Measurements from ENCODE around the gene PHPT1. TPM values are rescaled to one million over a fixed set of nuclear protein-coding genes. Genes with fewer than 3 reads are reported as not detected.

Gene PHPT1
- total RNA-seq, 1 donor from 2014 or later, result 142 TPM

- Mint-ChIP-seq H3K9me3 (ENCODE audit: unreplicated experiment) (no peaks in the 10 kb centered on the region), H3K4me1 (ENCODE audit: unreplicated experiment) (peaks cover 26% of the 10 kb centered on the region), H3K4me3 (ENCODE audit: unreplicated experiment) (peak within 1 kb of the TSS; percentile 78), H3K27me3 (ENCODE audit: unreplicated experiment) (no peaks in the 10 kb centered on the region), H3K36me3 (ENCODE audit: unreplicated experiment) (no peaks in the 10 kb centered on the region), H3K27ac (ENCODE audit: unreplicated experiment) (peak within 1 kb of the TSS; percentile 81)
- peak; percentile 99 for DNase-seq (ENCODE audit: extremely low spot score, unreplicated experiment)
- no peak for TF ChIP-seq CTCF (IDR thresholded peaks at IDR 0.05)
Observed at GRCh38 chr9:136885950-136886578, 36.9 kb downstream of the PHPT1 start, which contains the start of gene TRAF2. TRAF2 (plus strand) TSS chr9:136886516; CDS start chr9:136898741, 12,225 bp downstream.

GRCh38 chr9:136886610-136887597, 37.7 kb downstream of the PHPT1 start:
- H3K36me3 Mint-ChIP-seq (ENCODE audit: unreplicated experiment), result no peaks in the 10 kb centered on the region
- no peak for DNase-seq (ENCODE audit: extremely low spot score, unreplicated experiment)
- H3K4me1 Mint-ChIP-seq (ENCODE audit: unreplicated experiment), result peaks cover 20% of the 10 kb centered on the region
- peak overlapping the region; percentile 81 for H3K27ac Mint-ChIP-seq (ENCODE audit: unreplicated experiment)
- no peak for TF ChIP-seq CTCF (IDR thresholded peaks at IDR 0.05)
- H3K27me3 Mint-ChIP-seq (ENCODE audit: unreplicated experiment), result no peaks in the 10 kb centered on the region
- H3K9me3 Mint-ChIP-seq (ENCODE audit: unreplicated experiment), result no peaks in the 10 kb centered on the region
- H3K4me3 Mint-ChIP-seq (ENCODE audit: unreplicated experiment), result peak overlapping the region; percentile 78

GRCh38 chr9:136888454-136888853, 39.2 kb downstream of the PHPT1 start:
- DNase-seq (ENCODE audit: extremely low spot score, unreplicated experiment), result no peak
- TF ChIP-seq CTCF (IDR thresholded peaks at IDR 0.05), result no peak
- Mint-ChIP-seq H3K36me3 (ENCODE audit: unreplicated experiment) (no peaks in the 10 kb centered on the region), H3K27ac (ENCODE audit: unreplicated experiment) (no peak overlapping the region), H3K4me1 (ENCODE audit: unreplicated experiment) (peaks cover 11% of the 10 kb centered on the region), H3K27me3 (ENCODE audit: unreplicated experiment) (no peaks in the 10 kb centered on the region), H3K9me3 (ENCODE audit: unreplicated experiment) (no peaks in the 10 kb centered on the region), H3K4me3 (ENCODE audit: unreplicated experiment) (no peak overlapping the region)

GRCh38 chr9:136889858-136890257, 40.6 kb downstream of the PHPT1 start:
- H3K27ac Mint-ChIP-seq (ENCODE audit: unreplicated experiment), result no peak overlapping the region
- H3K9me3 Mint-ChIP-seq (ENCODE audit: unreplicated experiment), result no peaks in the 10 kb centered on the region
- no peaks in the 10 kb centered on the region for H3K36me3 Mint-ChIP-seq (ENCODE audit: unreplicated experiment)
- no peaks in the 10 kb centered on the region for H3K27me3 Mint-ChIP-seq (ENCODE audit: unreplicated experiment)
- TF ChIP-seq CTCF (IDR thresholded peaks at IDR 0.05), result no peak
- no peak for DNase-seq (ENCODE audit: extremely low spot score, unreplicated experiment)
- no peak overlapping the region for H3K4me3 Mint-ChIP-seq (ENCODE audit: unreplicated experiment)
- H3K4me1 Mint-ChIP-seq (ENCODE audit: unreplicated experiment), result peaks cover 13% of the 10 kb centered on the region

- H3K27ac Mint-ChIP-seq (ENCODE audit: unreplicated experiment), result no peak overlapping the region
- TF ChIP-seq CTCF (IDR thresholded peaks at IDR 0.05), result no peak
- no peaks in the 10 kb centered on the region for H3K36me3 Mint-ChIP-seq (ENCODE audit: unreplicated experiment)
Observed at GRCh38 chr9:136890661-136891060, 41.5 kb downstream of the PHPT1 start.

More at GRCh38 chr9:136890661-136891060, 41.5 kb downstream of the PHPT1 start:
- H3K4me1 Mint-ChIP-seq (ENCODE audit: unreplicated experiment), result peaks cover 10% of the 10 kb centered on the region
- H3K9me3 Mint-ChIP-seq (ENCODE audit: unreplicated experiment), result no peaks in the 10 kb centered on the region
- DNase-seq (ENCODE audit: extremely low spot score, unreplicated experiment), result no peak
- H3K4me3 Mint-ChIP-seq (ENCODE audit: unreplicated experiment), result no peak overlapping the region
- no peaks in the 10 kb centered on the region for H3K27me3 Mint-ChIP-seq (ENCODE audit: unreplicated experiment)
